PC-3 (cell line): Measurements from ENCODE around the gene RABGEF1. TPM values are rescaled to one million over a fixed set of nuclear protein-coding genes. Genes with fewer than 3 reads are reported as not detected.

Source experiments
- ATAC-seq: fragments of 200-7000 bp; cut with Tn5 transposase; 2 replicates; pipeline ENCODE4 v1.9.1; 2020; ENCODE audit warnings: mild to moderate bottlenecking, moderate library complexity
- BruUV-seq: library from RNA; stranded (reverse); fragments of 400-500 nt; replicated peaks from 2 replicates; lab custom pipeline; 2021; lab: Mats Ljungman, UMichigan
- CTCF ChIA-PET: fragments of 300-600 bp; sonication (Branson Sonifier 250); formaldehyde crosslinking; loops from one replicate; lab custom pipeline; 2022; ENCODE audit warnings: antibody characterized with exemption; lab: Charles Lee
- POLR2A ChIA-PET: fragments of 300-600 bp; sonication (Branson Sonifier 250); formaldehyde crosslinking; loops from one replicate; lab custom pipeline; 2022; ENCODE audit warnings: antibody characterized with exemption; ENCODE audit not compliant: unreplicated experiment; lab: Charles Lee
- DNase-seq: peaks from one replicate; pipeline ENCODE4 v3.0.0-alpha.2; 2015
- H2AFZ ChIP-seq: fragments of 300-600 bp; sonication (generic); 2 replicates; pipeline ENCODE4 v1.6.0; 2016; ENCODE audit warnings: antibody characterized with exemption, low read length
- H3F3A ChIP-seq: fragments of 300-600 bp; sonication (generic); one replicate; pipeline ENCODE4 v1.6.0; 2017; ENCODE audit warnings: antibody characterized with exemption, low read length, control low read depth, mild to moderate bottlenecking; ENCODE audit not compliant: unreplicated experiment
- H3K27ac ChIP-seq: fragments of 300-600 bp; sonication (generic); 2 replicates; pipeline ENCODE4 v1.5.1; 2016; ENCODE audit warnings: mild to moderate bottlenecking, low read length
- H3K27me3 ChIP-seq: fragments of 300-600 bp; sonication (generic); 2 replicates; pipeline ENCODE4 v1.6.1; 2016; ENCODE audit warnings: low read length, mixed read lengths
- H3K36me3 ChIP-seq: fragments of 300-600 bp; sonication (generic); 2 replicates; pipeline ENCODE4 v1.6.1; 2016; ENCODE audit warnings: low read depth, mixed run types, low read length, mixed read lengths
- H3K4me1 ChIP-seq: fragments of 300-600 bp; sonication (generic); 2 replicates; pipeline ENCODE4 v1.5.1; 2016; ENCODE audit warnings: low read length; ENCODE audit not compliant: insufficient read depth
- H3K4me2 ChIP-seq: fragments of 300-600 bp; sonication (generic); 2 replicates; pipeline ENCODE4 v1.6.0; 2016; ENCODE audit warnings: low read length
- H3K4me3 ChIP-seq: fragments of 300-600 bp; sonication (generic); 2 replicates; pipeline ENCODE4 v1.5.1; 2016; ENCODE audit warnings: mild to moderate bottlenecking, low read length, mixed read lengths
- H3K79me2 ChIP-seq: fragments of 300-600 bp; sonication (generic); 2 replicates; pipeline ENCODE4 v1.6.1; 2017; ENCODE audit warnings: low read length, mixed read lengths
- H3K9ac ChIP-seq: fragments of 300-600 bp; sonication (generic); 2 replicates; pipeline ENCODE4 v1.6.0; 2016; ENCODE audit warnings: mild to moderate bottlenecking, low read length
- H3K9me2 ChIP-seq: fragments of 300-600 bp; sonication (generic); replicated peaks from 2 replicates; pipeline ENCODE4 v1.6.1; 2016; ENCODE audit warnings: mixed run types, low read length, mixed read lengths
- H3K9me3 ChIP-seq: fragments of 300-600 bp; sonication (generic); 2 replicates; pipeline ENCODE4 v1.6.1; 2016; ENCODE audit warnings: low read length, mixed read lengths
- H4K20me1 ChIP-seq: fragments of 300-600 bp; sonication (generic); 2 replicates; pipeline ENCODE4 v1.6.1; 2016; ENCODE audit warnings: low read length, mixed read lengths
- CTCF ChIP-seq: fragments of 300-600 bp; sonication (generic); conservative IDR thresholded peaks from 2 replicates; pipeline ENCODE4 v1.5.1; 2017; ENCODE audit warnings: antibody characterized with exemption, low read depth, mild to moderate bottlenecking, low read length
- EZH2 ChIP-seq: fragments of 300-600 bp; sonication (generic); IDR thresholded peaks from one replicate; pipeline ENCODE4 v1.6.1; 2017; ENCODE audit warnings: antibody characterized with exemption, mild to moderate bottlenecking, low read length; ENCODE audit not compliant: unreplicated experiment
- EZH2phosphoT487 ChIP-seq: fragments of 300-600 bp; sonication (generic); IDR thresholded peaks from 2 replicates; pipeline ENCODE4 v1.6.1; 2018; ENCODE audit warnings: mild to moderate bottlenecking, antibody characterized with exemption, low read length, borderline replicate concordance
- intact Hi-C: fragments of 100-400 bp; cut with micrococcal nuclease; formaldehyde crosslinking; loops from 2 replicates; pipeline ENCODE4 v1.9.0; 2023
- total RNA-seq: library from RNA; depleted of rRNA; stranded (reverse); fragments of >200 nt; gene quantifications from 2 replicates; pipeline ENCODE4 v1.2.3, GENCODE V29; 2014

Gene RABGEF1
- total RNA-seq, 1 experiment from 2014 or later = 19.8 TPM

GRCh38 chr7:66790196-66790595 is 49.7 kb downstream of the RABGEF1 start:
- no peak for ATAC-seq
- H3K79me2 ChIP-seq = no peaks in the 10 kb centered on the region
- H2AFZ ChIP-seq = no peak overlapping the region
- no peaks in the 10 kb centered on the region for H4K20me1 ChIP-seq
- no peaks in the 10 kb centered on the region for H3K9me2 ChIP-seq
- H3K4me3 ChIP-seq = no peak overlapping the region
- DNase-seq = no peak
- ChIA-PET CTCF (no interaction called here), POLR2A (no interaction called here)
- no peak for TF ChIP-seq CTCF
- no peak for TF ChIP-seq EZH2phosphoT487
- TF ChIP-seq EZH2 = no peak
- H3K27me3 ChIP-seq = no peaks in the 10 kb centered on the region
- H3K27ac ChIP-seq = no peak overlapping the region
- intact Hi-C loops = no loop called here
- H3K4me1 ChIP-seq = no peaks in the 10 kb centered on the region
- no peaks in the 10 kb centered on the region for H3K9me3 ChIP-seq
- peaks cover 32% of the 10 kb centered on the region for H3K36me3 ChIP-seq
- no peak overlapping the region for H3K9ac ChIP-seq
- H3K4me2 ChIP-seq = no peak overlapping the region
- BruUV-seq = no TSS peak
- H3F3A ChIP-seq = no peaks in the 10 kb centered on the region

- BruUV-seq = no TSS peak
- no peaks in the 10 kb centered on the region for H4K20me1 ChIP-seq
- H3K4me3 ChIP-seq = no peak overlapping the region
- no peak for ATAC-seq
- H3K36me3 ChIP-seq = peaks cover 34% of the 10 kb centered on the region
- no peak overlapping the region for H3K4me2 ChIP-seq
- CTCF ChIA-PET = no interaction called here
- H3K4me1 ChIP-seq = no peaks in the 10 kb centered on the region
- H3K9me2 ChIP-seq = no peaks in the 10 kb centered on the region
- H3K9ac ChIP-seq = no peak overlapping the region
- H3K27ac ChIP-seq = no peak overlapping the region
- no peaks in the 10 kb centered on the region for H3F3A ChIP-seq
- TF ChIP-seq EZH2phosphoT487 (no peak), EZH2 (no peak), CTCF (no peak)
- H2AFZ ChIP-seq = no peak overlapping the region
- H3K79me2 ChIP-seq = no peaks in the 10 kb centered on the region
- no peak for DNase-seq
- no peaks in the 10 kb centered on the region for H3K9me3 ChIP-seq
- H3K27me3 ChIP-seq = no peaks in the 10 kb centered on the region
- POLR2A ChIA-PET = no interaction called here
- intact Hi-C loops = no loop called here
Measured at GRCh38 chr7:66790725-66791124, 50.2 kb downstream of the RABGEF1 start.

- no peaks in the 10 kb centered on the region for H3K27me3 ChIP-seq
- no peak overlapping the region for H3K4me2 ChIP-seq
- TF ChIP-seq CTCF (no peak), EZH2 (no peak), EZH2phosphoT487 (no peak)
- CTCF ChIA-PET = no interaction called here
- ATAC-seq (no peak), DNase-seq (no peak)
- no peak overlapping the region for H2AFZ ChIP-seq
- no peaks in the 10 kb centered on the region for H3K79me2 ChIP-seq
- no TSS peak for BruUV-seq
- POLR2A ChIA-PET = no interaction called here
- H3K9ac ChIP-seq = no peak overlapping the region
- H3K27ac ChIP-seq = no peak overlapping the region
- H3K9me3 ChIP-seq = no peaks in the 10 kb centered on the region
- no peaks in the 10 kb centered on the region for H3F3A ChIP-seq
- intact Hi-C loops = no loop called here
- H3K4me3 ChIP-seq = no peak overlapping the region
- H4K20me1 ChIP-seq = no peaks in the 10 kb centered on the region
- no peaks in the 10 kb centered on the region for H3K9me2 ChIP-seq
- H3K4me1 ChIP-seq = no peaks in the 10 kb centered on the region
- peaks cover 35% of the 10 kb centered on the region for H3K36me3 ChIP-seq
Measured at GRCh38 chr7:66800591-66800990, 60.1 kb downstream of the RABGEF1 start.
